GM18520 (cell line): ENCODE results near the gene NRGN.

ENCODE experiments used
- ATAC-seq: cut with Tn5 transposase; IDR thresholded peaks from one replicate; pipeline ENCODE4 v1.9.1; 2021; ENCODE audit not compliant: unreplicated experiment

NRGN gene

DNA sequence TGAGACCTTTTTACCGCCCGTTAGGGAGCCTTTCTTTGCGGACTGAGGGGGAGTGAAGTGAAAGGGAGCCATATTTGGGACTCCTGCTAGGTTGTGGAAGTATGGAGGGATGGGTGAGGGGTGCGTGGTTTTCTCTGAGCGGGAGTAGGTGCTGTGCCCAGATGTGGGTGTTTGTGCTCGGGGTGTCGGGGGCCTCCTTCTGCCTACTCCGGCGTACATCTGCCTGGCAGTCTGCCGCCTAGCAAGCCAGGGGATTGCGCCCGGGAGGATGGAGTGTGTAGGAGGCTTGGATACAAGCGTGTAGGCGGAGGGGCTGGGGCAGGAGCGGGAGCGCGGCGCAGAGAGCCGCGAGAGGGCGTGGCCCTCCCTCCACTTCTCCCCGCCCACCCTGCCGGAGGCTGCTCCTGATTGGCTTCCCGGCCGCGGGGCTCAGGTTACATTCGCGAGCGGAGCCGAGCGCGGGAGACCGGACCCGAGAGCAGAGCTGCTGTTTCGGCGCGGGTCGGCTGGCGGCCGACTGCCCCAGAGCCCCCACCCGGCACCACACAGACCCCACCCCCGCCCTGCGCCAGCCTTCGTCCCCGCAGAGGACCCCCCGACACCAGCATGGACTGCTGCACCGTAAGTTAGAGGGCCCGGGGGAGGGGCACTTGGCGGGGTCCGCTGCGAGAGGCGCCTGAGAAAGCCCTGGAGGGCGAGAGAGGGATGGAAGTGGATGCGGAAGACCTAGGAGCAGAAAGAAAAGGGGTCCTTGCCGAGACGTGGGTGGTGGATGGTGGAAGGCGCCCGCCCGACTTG is at the start of gene NRGN:
TSS of gene NRGN (plus strand) at position 464 of the 798 bp plus-strand sequence. CDS start at position 607, 143 bp downstream.
- ATAC-seq, result peak; percentile 91

DNA sequence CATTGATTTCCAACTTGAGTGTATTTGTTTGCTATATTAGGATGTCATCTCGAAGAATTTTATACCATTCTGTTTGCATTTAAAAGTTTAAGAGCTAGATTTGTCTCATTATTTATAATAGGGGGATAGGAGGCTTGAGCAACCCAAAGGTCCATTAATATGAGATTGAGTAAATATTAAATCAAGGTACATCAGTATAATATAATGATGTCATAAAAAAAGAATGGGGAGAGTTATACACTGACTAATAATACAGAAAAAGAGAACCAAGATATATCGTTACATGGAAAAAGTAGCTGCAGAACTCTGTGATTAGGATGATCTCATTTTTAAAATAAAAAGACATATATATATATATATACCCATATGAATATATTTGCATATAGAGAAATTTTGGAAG is 46.6 kb upstream of the NRGN start:
- no peak for ATAC-seq

DNA sequence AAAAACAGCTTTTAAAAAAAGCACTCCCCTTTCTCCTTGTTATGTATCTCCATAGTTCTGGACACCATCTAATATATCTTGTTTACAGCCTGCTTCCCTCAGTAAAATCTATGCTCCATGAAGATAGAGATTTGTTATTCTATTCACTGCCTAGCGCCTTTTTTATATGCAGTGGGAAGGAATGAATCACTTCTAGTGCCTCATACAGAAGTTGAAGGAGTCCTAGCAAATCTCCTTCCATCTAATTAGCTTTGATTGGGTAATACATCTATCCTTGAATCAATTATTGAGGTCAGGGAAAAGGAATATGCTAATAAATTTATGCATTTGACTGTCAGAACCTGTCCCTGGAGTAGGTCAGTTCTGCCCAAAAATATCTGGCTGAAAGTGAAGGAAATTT is 40.2 kb upstream of the NRGN start:
- ATAC-seq, result no peak

DNA sequence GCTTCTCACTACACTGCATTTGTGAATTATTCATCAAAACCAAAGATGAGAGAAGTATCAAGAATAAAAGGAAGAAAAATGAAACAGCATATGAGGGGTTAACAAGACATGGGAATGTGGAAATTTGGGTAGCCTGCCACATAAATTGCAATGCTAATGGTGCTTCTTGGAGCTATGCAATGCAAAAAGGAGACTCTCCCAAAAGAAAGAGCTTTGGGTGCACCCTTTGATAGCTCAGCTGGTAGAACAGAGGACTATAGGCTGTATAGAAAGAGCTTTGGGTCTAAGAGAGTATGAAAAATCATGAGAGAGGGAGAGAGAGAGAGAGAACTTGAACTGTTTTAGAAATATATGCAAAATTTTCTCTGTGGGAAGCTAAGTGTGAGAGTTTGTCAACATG is 39.7 kb upstream of the NRGN start:
- no peak for ATAC-seq

DNA sequence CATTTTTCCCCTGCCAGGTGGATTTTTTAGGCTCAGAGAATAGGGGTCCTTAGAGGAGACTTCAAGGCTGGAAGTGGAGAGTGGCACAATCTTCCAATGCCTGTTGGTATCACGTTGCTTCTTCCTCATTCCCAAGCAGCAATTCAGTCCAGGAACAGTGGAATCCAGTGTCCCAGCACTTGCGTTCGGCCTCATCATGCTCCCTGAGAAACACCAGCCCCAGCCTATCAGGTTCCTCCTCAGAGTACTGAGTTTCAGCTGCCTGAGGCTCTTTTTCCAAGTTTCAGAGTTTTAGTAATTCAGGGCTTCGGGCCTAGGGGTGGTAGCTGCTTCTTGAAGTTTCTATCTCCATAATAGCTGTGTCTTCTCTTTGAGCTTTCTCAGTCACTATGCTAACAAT is 31.9 kb upstream of the NRGN start:
- ATAC-seq, result no peak

DNA sequence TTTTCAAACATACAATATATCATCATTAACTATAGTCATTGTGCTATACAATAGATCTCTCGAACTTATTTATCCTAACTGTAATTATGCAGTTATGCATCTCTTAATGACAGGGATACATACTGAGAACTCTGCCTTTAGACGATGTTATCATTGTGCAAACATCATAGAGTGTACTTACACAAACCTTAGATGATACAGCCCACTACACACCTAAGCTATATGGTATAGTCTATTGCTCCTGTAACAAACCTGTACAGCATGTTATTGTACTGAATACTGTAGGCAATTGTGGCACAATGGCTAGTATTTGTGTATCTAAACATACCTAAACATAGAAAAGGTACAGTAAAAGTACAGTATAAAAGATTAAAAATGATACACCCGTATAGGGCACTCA is 27.4 kb upstream of the NRGN start:
- no peak for ATAC-seq

DNA sequence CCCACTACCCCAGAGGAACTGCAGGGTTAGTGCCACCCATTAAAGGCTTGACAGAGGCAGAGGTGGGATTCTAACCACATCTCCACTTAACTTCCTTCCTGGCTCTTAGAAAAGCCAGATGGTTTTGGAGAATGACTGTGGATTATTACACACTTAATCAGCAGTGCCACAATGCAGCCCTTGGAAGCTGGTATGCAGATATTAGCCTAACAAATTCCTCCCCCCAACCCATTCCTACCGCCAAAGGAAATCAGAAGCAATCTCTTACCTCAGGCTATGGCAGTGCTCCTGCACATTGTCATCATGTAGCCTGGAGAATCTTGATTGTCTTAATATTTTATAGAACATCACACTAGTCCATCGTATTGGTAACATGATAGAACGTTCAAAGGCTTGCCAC is 23.2 kb upstream of the NRGN start:
- no peak for ATAC-seq

DNA sequence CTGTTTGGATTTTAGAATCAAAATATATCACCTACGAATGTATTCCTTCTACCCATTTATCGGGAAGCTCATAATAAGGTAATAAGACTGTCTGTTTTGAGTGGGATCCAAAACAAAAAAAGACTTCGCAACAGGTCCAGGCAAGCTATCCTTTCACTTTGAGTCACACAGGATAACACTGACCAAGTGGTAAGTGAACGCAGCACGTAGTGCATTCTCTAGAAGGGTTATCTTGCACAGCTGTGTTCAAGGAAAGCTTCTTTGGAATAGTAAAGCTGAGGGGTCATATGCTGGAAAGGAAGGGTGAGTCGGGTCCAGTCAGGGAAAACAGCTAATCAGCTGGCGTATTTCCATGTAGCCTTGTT is 22.3 kb upstream of the NRGN start:
- no peak for ATAC-seq

DNA sequence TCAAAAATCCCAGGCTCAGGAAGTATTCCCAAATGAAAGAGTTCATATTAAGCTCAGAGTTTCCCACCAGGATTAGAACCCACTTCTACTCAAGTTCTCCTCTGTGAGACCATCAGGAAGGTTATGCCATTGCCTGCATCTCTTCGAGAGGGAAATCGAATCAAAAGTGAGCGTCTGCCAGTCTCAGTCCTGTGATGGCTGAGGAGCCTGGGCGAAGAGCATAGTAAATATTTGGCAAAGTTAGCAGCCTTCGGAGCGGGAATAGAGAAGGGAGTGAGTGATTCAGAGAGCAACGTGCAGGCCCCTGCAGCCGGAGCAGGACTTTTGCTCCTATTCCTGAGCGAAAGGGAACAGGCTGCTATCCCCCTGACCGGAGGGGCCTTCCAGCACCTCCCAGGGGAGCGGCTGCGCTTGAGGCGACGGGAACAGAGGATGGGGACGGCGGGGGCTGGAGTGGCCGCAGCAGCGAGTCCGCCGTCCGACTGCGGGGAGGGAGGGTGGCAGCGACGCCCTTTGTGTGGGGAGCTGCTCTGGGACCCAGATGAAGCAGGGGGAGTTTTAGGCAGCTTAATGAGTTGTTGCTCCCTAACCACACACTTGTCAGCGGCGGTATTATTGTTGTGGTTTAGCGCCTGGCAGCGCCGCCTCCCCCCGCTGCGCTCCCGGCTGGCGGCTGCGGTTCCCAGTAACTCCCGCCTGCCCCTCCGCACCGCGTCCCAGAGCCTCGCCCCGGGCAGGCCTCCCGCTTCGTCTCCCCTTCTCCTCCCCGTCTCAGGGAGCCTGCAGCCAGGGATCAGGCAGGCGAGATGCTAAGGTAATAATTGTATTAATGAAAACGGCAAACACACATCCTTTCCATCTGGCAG is 21.7 kb upstream of the NRGN start:
- no peak for ATAC-seq

DNA sequence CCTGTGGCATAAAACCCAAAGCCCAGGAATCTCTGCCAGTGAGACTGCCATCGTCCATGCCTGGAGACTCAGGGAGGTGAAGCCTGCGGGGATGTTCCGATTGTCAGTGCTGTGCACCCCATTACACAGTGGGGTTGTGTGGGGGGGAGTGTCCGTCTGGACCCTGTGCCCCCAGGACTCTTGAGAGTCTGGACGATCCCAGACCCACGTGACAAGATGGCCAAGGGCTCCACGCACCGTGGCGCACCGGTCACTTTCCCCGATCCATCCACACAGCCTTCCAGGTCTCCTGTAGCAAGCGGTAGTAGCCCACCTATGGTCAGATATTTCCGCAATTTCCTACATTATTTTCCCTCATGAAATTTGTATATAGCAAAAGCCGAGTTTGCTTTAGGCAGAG is 20.9 kb upstream of the NRGN start:
- ATAC-seq, result no peak

DNA sequence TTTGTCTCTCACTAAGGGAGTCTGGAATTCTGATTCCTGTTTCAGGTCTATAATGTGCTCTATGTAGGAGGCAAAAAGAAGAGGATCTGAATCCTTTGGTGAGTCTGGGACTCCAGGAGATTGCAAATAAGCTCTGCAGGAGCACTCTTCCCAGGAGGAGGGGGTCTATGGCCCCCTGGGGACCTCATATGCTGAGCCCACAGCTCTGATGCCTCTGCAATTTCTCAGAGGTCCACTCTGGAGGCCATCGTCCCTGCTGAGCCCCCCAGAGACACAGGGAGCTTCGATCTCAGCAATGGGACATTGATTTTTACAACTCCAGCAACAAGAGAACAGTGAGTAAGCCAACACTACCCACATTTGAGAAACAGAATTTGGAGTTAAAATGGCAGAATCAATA is 20.2 kb upstream of the NRGN start:
- ATAC-seq, result no peak

DNA sequence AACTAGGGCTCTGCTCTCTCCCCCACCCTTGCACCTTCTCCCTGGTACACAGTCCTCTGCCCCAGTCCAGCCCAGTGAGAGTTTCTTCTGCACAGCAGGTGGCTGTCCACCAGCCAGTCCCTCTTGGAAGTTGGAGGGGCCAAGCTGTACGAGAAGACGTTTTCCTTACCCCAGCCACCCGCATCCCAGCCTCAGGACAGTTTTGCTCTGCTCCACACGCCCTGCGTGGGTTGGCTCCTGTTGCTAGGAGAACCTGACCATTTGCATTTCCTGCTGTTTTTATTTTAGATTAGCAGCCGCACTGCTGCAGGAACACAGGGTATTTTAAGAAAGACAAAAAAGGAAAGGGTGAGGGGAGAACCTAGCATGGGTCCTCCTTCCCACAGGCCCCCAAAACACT is 17.6 kb upstream of the NRGN start:
- ATAC-seq, result no peak

DNA sequence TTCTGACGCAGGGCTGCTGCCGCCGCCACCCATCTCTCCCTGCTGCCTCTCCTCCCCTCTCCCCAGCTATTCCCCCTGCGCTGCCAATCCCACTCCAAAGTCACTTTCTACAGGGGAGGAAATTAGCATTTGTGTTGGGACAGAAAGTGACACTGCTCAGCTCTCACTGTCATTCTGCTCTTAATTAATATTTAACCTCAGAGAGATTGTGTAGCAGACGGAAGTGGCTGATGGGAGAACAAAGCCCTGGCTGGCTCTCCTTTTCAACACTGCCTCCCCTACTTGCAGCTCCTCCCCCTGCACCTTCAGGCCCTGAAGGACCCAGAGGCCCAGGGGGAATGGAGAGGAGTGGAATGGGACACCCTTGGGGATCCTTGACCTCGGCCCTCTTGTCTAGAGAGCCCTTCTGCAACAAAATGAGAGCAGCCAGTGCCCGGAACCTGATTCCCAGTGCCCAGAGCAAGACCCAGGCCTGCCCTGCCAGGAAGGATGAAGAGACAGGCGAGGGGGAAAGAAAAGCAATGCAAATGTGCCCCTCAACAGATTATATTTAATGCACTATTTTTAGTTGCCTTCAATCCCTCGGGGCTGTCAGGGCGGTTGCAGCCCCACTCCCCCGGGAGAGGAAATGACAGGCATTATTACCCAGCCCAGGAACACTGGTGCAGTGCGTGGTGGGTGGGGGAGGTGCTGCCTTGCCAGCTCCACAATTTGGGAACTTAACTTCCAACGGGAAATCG is 14.6 kb upstream of the NRGN start:
- ATAC-seq, result peak; percentile 76

DNA sequence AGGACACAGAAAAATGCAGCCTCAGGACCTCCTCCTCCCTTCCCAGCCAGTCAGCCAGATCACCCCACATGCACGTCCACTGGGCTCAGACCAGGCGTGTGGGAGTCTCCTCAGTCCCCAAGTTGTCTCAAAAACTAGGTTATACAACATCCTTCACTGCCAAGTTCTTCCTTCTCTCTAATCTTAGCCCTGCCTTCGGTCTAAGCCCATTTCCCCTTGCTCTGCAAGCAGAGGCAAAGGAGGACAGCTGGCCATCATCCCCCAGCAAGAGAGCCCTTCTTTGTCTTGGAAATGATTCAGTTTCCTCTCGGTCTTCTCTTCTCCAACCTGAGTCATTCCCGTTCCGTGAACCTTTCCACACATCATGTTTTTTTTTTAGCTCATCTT is 14.0 kb upstream of the NRGN start:
- no peak for ATAC-seq

DNA sequence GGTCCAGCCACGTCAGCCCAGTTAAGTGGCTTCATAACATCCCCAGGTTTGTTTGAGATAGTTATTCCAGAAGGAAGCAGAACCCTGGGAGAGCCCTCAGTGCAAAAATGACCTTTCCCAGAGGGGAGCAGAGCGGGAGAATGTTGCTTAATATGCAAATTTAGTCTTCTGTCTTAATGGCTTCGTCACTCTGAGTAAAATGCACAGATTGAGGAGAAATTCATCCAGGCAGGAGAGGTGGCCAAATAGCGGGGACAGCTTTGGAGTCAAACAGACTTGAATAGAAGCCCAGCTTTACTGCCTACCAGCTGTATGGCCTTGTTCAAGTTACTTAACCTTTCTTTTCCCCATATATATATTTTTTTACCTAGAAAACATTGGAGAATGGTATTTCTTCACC is 12.3 kb upstream of the NRGN start:
- ATAC-seq, result no peak

DNA sequence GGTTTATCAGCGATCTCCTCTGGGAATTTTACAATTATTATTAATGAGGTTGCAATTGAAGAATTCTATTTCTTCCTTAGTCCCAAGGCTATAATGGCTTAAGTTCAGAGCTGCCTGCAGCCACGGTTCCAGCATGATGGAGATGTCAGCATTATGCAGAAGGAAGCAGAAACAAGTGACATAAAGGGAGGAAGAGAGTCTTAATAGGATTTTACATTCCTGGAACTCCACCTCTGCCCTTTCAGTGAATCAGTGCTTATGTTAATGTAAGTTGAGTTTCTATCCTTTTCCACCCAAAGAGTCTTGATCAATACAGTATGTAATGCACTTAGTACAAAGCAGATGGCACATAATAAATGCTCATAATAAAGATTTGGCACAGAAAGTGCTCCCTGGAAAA is 11.6 kb upstream of the NRGN start:
- no peak for ATAC-seq

DNA sequence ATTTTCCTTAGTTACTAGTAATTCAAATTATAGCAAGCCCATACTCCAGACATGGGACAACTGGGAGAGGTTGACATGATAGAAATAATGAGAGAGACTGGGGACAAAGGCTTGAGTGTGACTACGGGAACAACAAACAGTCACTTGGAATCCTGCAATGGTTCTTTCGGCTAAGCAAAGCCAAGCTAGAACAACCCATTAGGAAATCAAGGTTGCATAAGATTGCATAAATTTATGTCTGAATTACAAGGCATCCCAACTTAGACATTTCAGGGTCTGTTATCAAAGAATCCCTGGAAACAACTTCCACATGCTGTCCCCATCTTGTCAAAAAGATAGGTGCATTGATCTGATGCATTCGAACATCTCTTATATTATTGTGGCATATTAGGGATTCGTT is 10.2 kb upstream of the NRGN start:
- no peak for ATAC-seq

DNA sequence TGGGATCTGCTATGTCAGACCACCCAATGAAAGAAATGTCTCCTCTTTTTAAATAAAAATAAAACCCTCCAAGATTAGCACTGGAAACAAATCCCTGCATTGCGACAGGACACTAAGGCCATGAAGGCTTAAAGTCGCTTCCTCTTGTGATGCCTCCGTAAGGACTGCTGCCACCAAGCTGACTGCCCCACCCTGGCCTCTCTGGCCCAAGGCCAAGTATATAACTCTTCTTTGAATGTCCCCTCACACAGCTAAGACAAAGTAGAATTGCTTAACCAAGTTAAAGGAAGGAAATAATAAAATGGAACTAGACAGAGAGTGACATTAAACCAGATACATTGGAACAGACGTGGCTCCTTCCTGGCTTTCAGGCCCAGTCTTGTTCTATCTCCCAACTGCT is 7.5 kb upstream of the NRGN start:
- no peak for ATAC-seq

DNA sequence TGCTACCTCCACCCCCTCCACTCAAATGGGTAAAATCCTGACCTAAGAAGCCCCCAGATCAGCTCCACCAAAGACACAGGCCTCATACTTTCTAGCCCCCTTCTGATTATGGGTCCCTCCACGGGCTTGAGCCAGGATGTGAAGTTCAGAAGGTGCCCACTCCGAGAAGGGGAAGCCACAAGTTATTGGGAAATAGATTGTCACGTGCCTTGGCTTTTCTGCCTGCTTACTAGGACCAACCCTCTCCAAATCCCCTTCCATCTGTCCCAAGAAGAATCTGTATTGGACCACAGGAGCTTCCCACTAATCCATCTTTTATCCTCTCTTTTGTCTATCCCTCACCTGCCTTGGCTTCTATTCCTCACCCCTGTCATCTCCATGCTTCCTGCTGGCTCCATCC is 3.0 kb upstream of the NRGN start:
- no peak for ATAC-seq

DNA sequence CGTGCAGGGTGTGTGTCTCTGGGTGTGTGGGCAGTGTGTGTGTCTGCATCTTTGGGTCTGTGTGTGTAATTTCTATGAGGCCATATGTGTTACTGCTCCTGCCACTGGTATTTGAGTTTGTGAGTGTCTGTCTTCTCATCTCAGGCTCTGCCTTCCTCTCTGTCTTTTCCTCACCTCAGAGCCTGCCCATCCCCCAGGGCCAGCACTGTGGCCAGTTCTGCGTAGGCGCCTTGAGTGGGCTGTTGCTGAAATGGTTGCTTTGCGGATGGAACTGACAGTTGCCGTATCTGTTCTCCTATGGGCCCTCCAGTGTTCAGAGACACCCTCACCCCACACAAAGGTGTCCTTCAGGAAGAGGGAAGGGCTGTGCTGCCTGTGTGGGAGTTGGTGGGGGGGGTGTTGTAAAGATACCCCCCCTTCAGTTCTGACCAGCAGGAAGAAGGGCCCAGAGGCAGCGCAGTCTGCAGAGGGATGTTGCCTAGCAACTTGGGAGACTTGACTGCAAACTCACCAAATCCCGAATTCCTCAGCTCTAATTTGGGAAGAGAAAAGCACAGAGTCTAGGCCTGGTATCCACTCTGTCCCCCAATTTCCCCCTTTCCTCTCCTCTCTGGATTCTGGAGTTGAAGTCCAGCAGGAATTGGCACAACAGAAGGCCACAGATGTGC is 2.0 kb upstream of the NRGN start:
- ATAC-seq, result no peak
